DMS114 treated with DMSO at 0.1 percent for 48 hours (cell line): Measurements from ENCODE around the gene DYNLRB1.

Experiments used
- DNase-seq: peaks from one replicate; lab custom pipeline; 2025; ENCODE audit not compliant: unreplicated experiment; lab: John Stamatoyannopoulos, UW

Gene DYNLRB1

GRCh38 chr20:34577061-34577460 lies 60.8 kb downstream of the DYNLRB1 start:
- no peak for DNase-seq

- DNase-seq, result no peak
These were observed 61.8 kb downstream of the DYNLRB1 start for GRCh38 chr20:34578025-34578424.

GRCh38 chr20:34578521-34578920 lies 62.3 kb downstream of the DYNLRB1 start:
- no peak for DNase-seq

GRCh38 chr20:34579191-34579978 lies 63.2 kb downstream of the DYNLRB1 start:
- DNase-seq, result no peak

- DNase-seq, result no peak
These were observed 64.0 kb downstream of the DYNLRB1 start for GRCh38 chr20:34579979-34580940.

GRCh38 chr20:34581341-34582184 lies 65.3 kb downstream of the DYNLRB1 start:
- no peak for DNase-seq

DNA sequence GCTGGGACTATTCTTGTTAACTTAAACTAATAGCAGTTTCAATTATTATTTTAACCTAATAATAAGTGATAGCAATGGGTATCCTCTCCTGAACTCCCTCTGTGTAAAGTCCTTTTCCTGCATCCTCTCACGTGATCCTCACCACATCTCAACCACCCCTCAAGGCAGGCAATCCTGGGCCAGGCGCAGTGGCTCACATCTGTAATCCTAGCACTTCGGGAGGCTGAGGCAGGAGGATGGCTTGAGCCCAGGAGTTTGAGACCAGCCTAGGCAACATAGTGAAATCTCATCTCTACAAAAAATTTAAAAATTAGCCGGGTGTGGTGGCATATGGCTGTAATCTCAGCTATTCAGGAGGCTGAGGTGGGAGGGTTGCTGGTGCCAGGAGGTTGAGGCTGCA lies 66.0 kb downstream of the DYNLRB1 start:
- no peak for DNase-seq

- DNase-seq, result no peak
These were observed 66.7 kb downstream of the DYNLRB1 start for GRCh38 chr20:34582911-34583310.

GRCh38 chr20:34583544-34583943 lies 67.3 kb downstream of the DYNLRB1 start:
- no peak for DNase-seq

- DNase-seq, result no peak
These were observed 68.8 kb downstream of the DYNLRB1 start for GRCh38 chr20:34585019-34585418.

GRCh38 chr20:34586488-34587163 lies 70.4 kb downstream of the DYNLRB1 start:
- no peak for DNase-seq
